ENCODE measurements around the gene LAMC1. TPM values are rescaled to one million over a fixed set of nuclear protein-coding genes. Genes with fewer than 3 reads are reported as not detected.

LAMC1 gene
- total and polyA plus RNA-seq, 10 of the 15 experiments (the other 5 are each of a cell fraction or from before 2014, with no cell fraction given): 4.6 to 51.4 (median 25.6) TPM

DNA sequence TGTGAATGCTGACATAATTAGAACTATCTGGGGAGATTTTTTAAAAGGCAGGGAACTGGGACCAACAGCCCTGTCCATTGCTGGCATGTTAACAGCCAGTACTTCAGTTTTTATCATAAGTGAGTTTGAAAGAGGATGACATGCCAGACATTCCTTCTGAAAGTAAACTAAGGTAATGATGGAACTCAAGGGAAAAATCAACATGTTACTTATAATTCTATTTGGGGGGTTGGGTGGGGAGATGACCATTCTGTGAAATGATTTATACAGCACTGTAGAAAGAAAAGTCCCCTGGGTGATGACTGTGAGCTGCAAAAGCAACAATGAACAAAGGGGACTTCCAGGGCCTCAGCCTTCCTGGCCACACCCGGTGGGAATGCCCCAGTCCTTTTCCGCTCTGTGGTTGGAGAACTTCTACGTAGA lies 157.4 kb downstream of the LAMC1 start (continued):
- TF ChIP-seq, protein P1, sequence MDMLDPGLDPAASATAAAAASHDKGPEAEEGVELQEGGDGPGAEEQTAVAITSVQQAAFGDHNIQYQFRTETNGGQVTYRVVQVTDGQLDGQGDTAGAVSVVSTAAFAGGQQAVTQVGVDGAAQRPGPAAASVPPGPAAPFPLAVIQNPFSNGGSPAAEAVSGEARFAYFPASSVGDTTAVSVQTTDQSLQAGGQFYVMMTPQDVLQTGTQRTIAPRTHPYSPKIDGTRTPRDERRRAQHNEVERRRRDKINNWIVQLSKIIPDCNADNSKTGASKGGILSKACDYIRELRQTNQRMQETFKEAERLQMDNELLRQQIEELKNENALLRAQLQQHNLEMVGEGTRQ (IDR thresholded peaks at IDR 0.05; ENCODE audit: borderline replicate concordance, low read depth, low read length): no peak
- no peak for TF ChIP-seq TCF3 (IDR thresholded peaks at IDR 0.05; ENCODE audit: borderline replicate concordance, insufficient read depth, low read depth, low read length)
- TF ChIP-seq RCOR1 (conservative IDR thresholded peaks at IDR 0.05; ENCODE audit: low read depth, low read length): no peak
- no peak for TF ChIP-seq YY1 (IDR thresholded peaks at IDR 0.05; ENCODE audit: low read depth, low read length)
- peak; percentile 83 to 87 for TF ChIP-seq IKZF2 (IDR thresholded peaks at IDR 0.05)
- no peak for TF ChIP-seq SREBF2 (IDR thresholded peaks at IDR 0.05; ENCODE audit: low read length)
- no peak for TF ChIP-seq TCF7 (IDR thresholded peaks at IDR 0.05; ENCODE audit: borderline replicate concordance)
- no peak for TF ChIP-seq BMI1 (IDR thresholded peaks at IDR 0.05; ENCODE audit: borderline replicate concordance)
- TF ChIP-seq, protein P2, sequence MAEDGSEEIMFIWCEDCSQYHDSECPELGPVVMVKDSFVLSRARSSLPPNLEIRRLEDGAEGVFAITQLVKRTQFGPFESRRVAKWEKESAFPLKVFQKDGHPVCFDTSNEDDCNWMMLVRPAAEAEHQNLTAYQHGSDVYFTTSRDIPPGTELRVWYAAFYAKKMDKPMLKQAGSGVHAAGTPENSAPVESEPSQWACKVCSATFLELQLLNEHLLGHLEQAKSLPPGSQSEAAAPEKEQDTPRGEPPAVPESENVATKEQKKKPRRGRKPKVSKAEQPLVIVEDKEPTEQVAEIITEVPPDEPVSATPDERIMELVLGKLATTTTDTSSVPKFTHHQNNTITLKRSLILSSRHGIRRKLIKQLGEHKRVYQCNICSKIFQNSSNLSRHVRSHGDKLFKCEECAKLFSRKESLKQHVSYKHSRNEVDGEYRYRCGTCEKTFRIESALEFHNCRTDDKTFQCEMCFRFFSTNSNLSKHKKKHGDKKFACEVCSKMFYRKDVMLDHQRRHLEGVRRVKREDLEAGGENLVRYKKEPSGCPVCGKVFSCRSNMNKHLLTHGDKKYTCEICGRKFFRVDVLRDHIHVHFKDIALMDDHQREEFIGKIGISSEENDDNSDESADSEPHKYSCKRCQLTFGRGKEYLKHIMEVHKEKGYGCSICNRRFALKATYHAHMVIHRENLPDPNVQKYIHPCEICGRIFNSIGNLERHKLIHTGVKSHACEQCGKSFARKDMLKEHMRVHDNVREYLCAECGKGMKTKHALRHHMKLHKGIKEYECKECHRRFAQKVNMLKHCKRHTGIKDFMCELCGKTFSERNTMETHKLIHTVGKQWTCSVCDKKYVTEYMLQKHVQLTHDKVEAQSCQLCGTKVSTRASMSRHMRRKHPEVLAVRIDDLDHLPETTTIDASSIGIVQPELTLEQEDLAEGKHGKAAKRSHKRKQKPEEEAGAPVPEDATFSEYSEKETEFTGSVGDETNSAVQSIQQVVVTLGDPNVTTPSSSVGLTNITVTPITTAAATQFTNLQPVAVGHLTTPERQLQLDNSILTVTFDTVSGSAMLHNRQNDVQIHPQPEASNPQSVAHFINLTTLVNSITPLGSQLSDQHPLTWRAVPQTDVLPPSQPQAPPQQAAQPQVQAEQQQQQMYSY (CRISPR knock-in tag; IDR thresholded peaks at IDR 0.05): no peak
- no peak for TF ChIP-seq SREBF1 (IDR thresholded peaks at IDR 0.05; ENCODE audit: low read length)
- TF ChIP-seq, protein P3, sequence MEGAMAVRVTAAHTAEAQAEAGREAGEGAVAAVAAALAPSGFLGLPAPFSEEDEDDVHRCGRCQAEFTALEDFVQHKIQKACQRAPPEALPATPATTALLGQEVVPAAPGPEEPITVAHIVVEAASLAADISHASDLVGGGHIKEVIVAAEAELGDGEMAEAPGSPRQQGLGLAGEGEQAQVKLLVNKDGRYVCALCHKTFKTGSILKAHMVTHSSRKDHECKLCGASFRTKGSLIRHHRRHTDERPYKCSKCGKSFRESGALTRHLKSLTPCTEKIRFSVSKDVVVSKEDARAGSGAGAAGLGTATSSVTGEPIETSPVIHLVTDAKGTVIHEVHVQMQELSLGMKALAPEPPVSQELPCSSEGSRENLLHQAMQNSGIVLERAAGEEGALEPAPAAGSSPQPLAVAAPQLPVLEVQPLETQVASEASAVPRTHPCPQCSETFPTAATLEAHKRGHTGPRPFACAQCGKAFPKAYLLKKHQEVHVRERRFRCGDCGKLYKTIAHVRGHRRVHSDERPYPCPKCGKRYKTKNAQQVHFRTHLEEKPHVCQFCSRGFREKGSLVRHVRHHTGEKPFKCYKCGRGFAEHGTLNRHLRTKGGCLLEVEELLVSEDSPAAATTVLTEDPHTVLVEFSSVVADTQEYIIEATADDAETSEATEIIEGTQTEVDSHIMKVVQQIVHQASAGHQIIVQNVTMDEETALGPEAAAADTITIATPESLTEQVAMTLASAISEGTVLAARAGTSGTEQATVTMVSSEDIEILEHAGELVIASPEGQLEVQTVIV (IDR thresholded peaks at IDR 0.05; ENCODE audit: borderline replicate concordance, partially characterized antibody): no peak
- TF ChIP-seq CBX5 (IDR thresholded peaks at IDR 0.05; ENCODE audit: low read depth): no peak
- no peak for TF ChIP-seq ELK1 (IDR thresholded peaks at IDR 0.05; ENCODE audit: low read depth, low read length)
- no peak for TF ChIP-seq SUZ12 (IDR thresholded peaks at IDR 0.05; ENCODE audit: unreplicated experiment)
- TF ChIP-seq FOS (IDR thresholded peaks at IDR 0.05; ENCODE audit: borderline replicate concordance, extremely low read depth, insufficient read length): no peak
- no peak for TF ChIP-seq POLR2AphosphoS5 (IDR thresholded peaks at IDR 0.05; ENCODE audit: low read length)
- TF ChIP-seq FOXM1 (IDR thresholded peaks at IDR 0.05; ENCODE audit: low read depth, low read length): 0 out of 2 replicates have a peak, but pooled peaks have one; percentile 25
- peak; percentile 40; the same call in 1 of the 2 replicates for TF ChIP-seq CHD2 (IDR thresholded peaks at IDR 0.05; ENCODE audit: borderline replicate concordance, low read depth, low read length)
- peak; percentile 76 for TF ChIP-seq MEF2B (IDR thresholded peaks at IDR 0.05; ENCODE audit: partially characterized antibody, poor library complexity, severe bottlenecking)
- no peak for TF ChIP-seq TBL1XR1 (IDR thresholded peaks at IDR 0.05; ENCODE audit: low read depth, low read length)
- TF ChIP-seq FOXK2 (IDR thresholded peaks at IDR 0.05): no peak
- TF ChIP-seq ATF7 (IDR thresholded peaks at IDR 0.05; ENCODE audit: low read depth): peak; percentile 39; the same call in 1 of the 2 replicates
